H9 (cell line): ENCODE results near the gene ZNF860. TPM values are rescaled to one million over a fixed set of nuclear protein-coding genes. Genes with fewer than 3 reads are reported as not detected.

Source experiments
- DNase-seq: peaks from one replicate; pipeline ENCODE4 v3.0.0-alpha.2; 2017
- H2AFZ ChIP-seq: one replicate; pipeline ENCODE4 v1.6.1; 2013; ENCODE audit warnings: mild to moderate bottlenecking, low read length, control low read depth, moderate library complexity
- H2AK5ac ChIP-seq: 2 replicates; pipeline ENCODE4 v1.6.1; 2013; ENCODE audit warnings: low read length, control low read depth, mixed read lengths; ENCODE audit not compliant: insufficient read length
- H2BK120ac ChIP-seq: one replicate; pipeline ENCODE4 v1.6.1; 2013; ENCODE audit warnings: low read depth, mild to moderate bottlenecking, low read length, control low read depth, inconsistent platforms; ENCODE audit not compliant: poor library complexity, severe bottlenecking
- H2BK12ac ChIP-seq: 2 replicates; pipeline ENCODE4 v1.6.1; 2013; ENCODE audit warnings: low read length, control low read depth, mixed read lengths, low read depth; ENCODE audit not compliant: insufficient read length
- H2BK15ac ChIP-seq: 2 replicates; pipeline ENCODE4 v1.6.1; 2013; ENCODE audit warnings: low read depth, low read length, control low read depth
- H2BK20ac ChIP-seq: one replicate; pipeline ENCODE4 v1.6.1; 2013; ENCODE audit warnings: low read depth, mild to moderate bottlenecking, low read length, control low read depth, inconsistent platforms; ENCODE audit not compliant: poor library complexity, severe bottlenecking
- H2BK5ac ChIP-seq: 2 replicates; pipeline ENCODE4 v1.6.1; 2013; ENCODE audit warnings: low read length, control low read depth, mixed read lengths; ENCODE audit not compliant: insufficient read length
- H3K14ac ChIP-seq: 2 replicates; pipeline ENCODE4 v1.6.1; 2013; ENCODE audit warnings: low read length, control low read depth; ENCODE audit not compliant: insufficient read depth
- H3K18ac ChIP-seq: 2 replicates; pipeline ENCODE4 v1.6.1; 2013; ENCODE audit warnings: low read depth, mild to moderate bottlenecking, mixed read lengths, low read length, control low read depth; ENCODE audit not compliant: insufficient read length
- H3K23ac ChIP-seq: 2 replicates; pipeline ENCODE4 v1.6.1; 2013; ENCODE audit warnings: low read length, control low read depth, mixed read lengths, low read depth; ENCODE audit not compliant: insufficient read length
- H3K23me2 ChIP-seq: 2 replicates; pipeline ENCODE4 v1.6.1; 2013; ENCODE audit warnings: low read depth, mild to moderate bottlenecking, mixed read lengths, low read length, control low read depth; ENCODE audit not compliant: insufficient read length, poor library complexity, severe bottlenecking
- H3K27ac ChIP-seq: 2 replicates; pipeline ENCODE4 v1.5.1; 2013; ENCODE audit warnings: low read length, control low read depth, mixed read lengths, low read depth; ENCODE audit not compliant: insufficient read length
- H3K27me3 ChIP-seq: 2 replicates; pipeline ENCODE4 v1.6.1; 2013; ENCODE audit warnings: low read length, control low read depth, inconsistent platforms; ENCODE audit not compliant: insufficient read depth
- H3K4ac ChIP-seq: 2 replicates; pipeline ENCODE4 v1.6.1; 2013; ENCODE audit warnings: low read depth, mild to moderate bottlenecking, control low read depth, inconsistent platforms, low read length, moderate library complexity
- H3K4me1 ChIP-seq: 2 replicates; pipeline ENCODE4 v1.6.1; 2013; ENCODE audit warnings: low read length, control low read depth, inconsistent platforms; ENCODE audit not compliant: insufficient read depth
- H3K4me2 ChIP-seq: 2 replicates; pipeline ENCODE4 v1.6.1; 2013; ENCODE audit warnings: low read length, control low read depth, mixed read lengths; ENCODE audit not compliant: insufficient read length, insufficient read depth
- H3K56ac ChIP-seq: 2 replicates; pipeline ENCODE4 v1.6.1; 2013; ENCODE audit warnings: low read depth, mild to moderate bottlenecking, mixed read lengths, low read length, control low read depth; ENCODE audit not compliant: insufficient read length
- H3K79me1 ChIP-seq: 2 replicates; pipeline ENCODE4 v1.6.1; 2013; ENCODE audit warnings: low read depth, mild to moderate bottlenecking, moderate library complexity, low read length, control low read depth, inconsistent platforms; ENCODE audit not compliant: insufficient read depth, poor library complexity, severe bottlenecking
- H3K79me2 ChIP-seq: 2 replicates; pipeline ENCODE4 v1.6.1; 2013; ENCODE audit warnings: low read length, control low read depth, inconsistent platforms; ENCODE audit not compliant: insufficient read depth
- H3K9ac ChIP-seq: 2 replicates; pipeline ENCODE4 v1.6.1; 2013; ENCODE audit warnings: low read length, control low read depth, mixed read lengths; ENCODE audit not compliant: insufficient read length; ENCODE audit errors: extremely low read depth
- H3K9me3 ChIP-seq: one replicate; pipeline ENCODE4 v1.6.1; 2013; ENCODE audit warnings: low read depth, low read length, inconsistent platforms; ENCODE audit not compliant: control insufficient read depth
- H3T11ph ChIP-seq: one replicate; pipeline ENCODE4 v1.6.1; 2013; ENCODE audit warnings: mild to moderate bottlenecking, low read length, control low read depth, inconsistent platforms
- H4K20me1 ChIP-seq: one replicate; pipeline ENCODE4 v1.6.1; 2013; ENCODE audit not compliant: control insufficient read depth, insufficient read length, insufficient read depth
- H4K5ac ChIP-seq: 2 replicates; pipeline ENCODE4 v1.6.1; 2013; ENCODE audit warnings: low read depth, mild to moderate bottlenecking, mixed read lengths, low read length, control low read depth; ENCODE audit not compliant: insufficient read length
- H4K8ac ChIP-seq: replicated peaks from 2 replicates; pipeline ENCODE4 v1.6.1; 2013; ENCODE audit warnings: low read length, control low read depth, mixed read lengths, low read depth; ENCODE audit not compliant: insufficient read length
- H4K91ac ChIP-seq: 2 replicates; pipeline ENCODE4 v1.6.1; 2013; ENCODE audit warnings: low read depth, mild to moderate bottlenecking, moderate library complexity, mixed read lengths, low read length, control low read depth; ENCODE audit not compliant: insufficient read length
- H3K27ac Mint-ChIP-seq, 3 experiments: 2 replicates in 2 of 3; 3 replicates in 1 of 3; pipeline ENCODE4 v1.8.0; 2020 to 2021; ENCODE audit warnings: mixed read lengths in 3 of 3, mild to moderate bottlenecking in 1 of 3, moderate library complexity in 1 of 3
- H3K27me3 Mint-ChIP-seq: 2 replicates; pipeline ENCODE4 v1.8.0; 2021; ENCODE audit warnings: low read depth, mild to moderate bottlenecking, moderate library complexity, mixed read lengths
- H3K36me3 Mint-ChIP-seq, 3 experiments: 2 replicates in 2 of 3; 3 replicates in 1 of 3; pipeline ENCODE4 v1.8.0; 2020 to 2021; ENCODE audit warnings: low read depth in 3 of 3, mixed read lengths in 3 of 3; ENCODE audit not compliant: insufficient read depth in 1 of 3
- H3K4me1 Mint-ChIP-seq, 2 experiments: 2 replicates each; pipeline ENCODE4 v1.8.0; 2020; ENCODE audit warnings: mixed read lengths in 2 of 2
- H3K4me3 Mint-ChIP-seq, 2 experiments: 2 replicates in 1 of 2; 3 replicates in 1 of 2; pipeline ENCODE4 v1.8.0; 2020 to 2021; ENCODE audit warnings: mild to moderate bottlenecking in 2 of 2, mixed read lengths in 2 of 2, moderate library complexity in 1 of 2
- H3K9me3 Mint-ChIP-seq, 2 experiments: 2 replicates in 1 of 2; 3 replicates in 1 of 2; pipeline ENCODE4 v1.8.0; 2020; ENCODE audit warnings: mild to moderate bottlenecking in 2 of 2, mixed read lengths in 2 of 2, moderate library complexity in 1 of 2
- WGBS: extraction: QIAGEN DNeasy Blood & Tissue Kit; methylation state at CpG from one replicate; pipeline ENCODE4 v1.1.7; 2013; ENCODE audit warnings: missing lambda C conversion rate, low lambda C conversion rate, mixed read lengths; ENCODE audit not compliant: insufficient read length; ENCODE audit errors: extremely low coverage; 5-methylcytosine and 5-hydroxymethylcytosine counted together
- total RNA-seq: library from RNA; stranded (reverse); gene quantifications from 2 replicates; pipeline ENCODE4 v1.2.1, GENCODE V29; 2021
- TF ChIP-seq, protein P1 (sequence below): fragments of 200-600 bp; sonication (generic); conservative IDR thresholded peaks from 3 replicates; pipeline ENCODE4 v1.8.0; 2021; ENCODE audit warnings: antibody characterized with exemption, mild to moderate bottlenecking

ZNF860 gene
- total RNA-seq, 1 experiment from 2014 or later: 2.6 TPM

DNA sequence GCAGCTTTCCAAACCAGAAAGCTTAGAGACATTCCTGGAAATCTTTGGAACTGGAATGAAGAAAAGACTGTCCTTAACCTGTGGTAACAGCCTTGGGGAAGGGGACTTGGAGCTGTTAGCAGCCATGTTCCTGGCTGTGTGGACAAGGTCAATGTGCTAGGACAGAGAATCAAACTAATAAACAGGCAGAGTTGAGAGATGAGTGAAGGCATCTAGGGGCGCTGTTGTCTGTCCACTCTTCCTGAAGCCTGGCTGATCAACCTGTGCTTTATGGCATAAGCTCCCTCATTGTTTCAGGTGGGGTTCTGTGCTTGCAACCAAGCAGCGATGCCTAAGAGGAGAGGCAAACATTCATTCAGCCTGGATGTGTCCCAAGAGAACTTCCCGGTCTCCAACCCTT lies 19.3 kb downstream of the ZNF860 start:
- H3K23me2 ChIP-seq: no peaks in the 10 kb centered on the region
- H2BK5ac ChIP-seq: no peak overlapping the region
- H4K91ac ChIP-seq: no peak overlapping the region
- no peak overlapping the region for H2BK20ac ChIP-seq
- no peaks in the 10 kb centered on the region for H3K79me2 ChIP-seq
- no peak overlapping the region for H3K56ac ChIP-seq
- no peak overlapping the region for H4K5ac ChIP-seq
- peaks cover 3% of the 10 kb centered on the region; the same call in 1 of the 2 replicates for H3K4me1 ChIP-seq
- no peak overlapping the region for H3K4ac ChIP-seq
- no peak overlapping the region for H3K4me3 Mint-ChIP-seq
- no peaks in the 10 kb centered on the region; the same call in 1 of the 2 replicates for H3K27me3 Mint-ChIP-seq
- peaks cover 22 to 23% of the 10 kb centered on the region in 2 experiments for H3K4me1 Mint-ChIP-seq
- peak overlapping the region in 1 of 3 experiments; percentile 28; a peak in 1 of 7 replicates for H3K27ac Mint-ChIP-seq
- H3K36me3 Mint-ChIP-seq: peaks cover 0 to 3% (median 0%) of the 10 kb centered on the region in 3 experiments; a peak in 1 of 7 replicates
- no peak overlapping the region for H4K8ac ChIP-seq
- no peaks in the 10 kb centered on the region for H4K20me1 ChIP-seq
- H3K27me3 ChIP-seq: no peaks in the 10 kb centered on the region
- no peak overlapping the region for H3K9ac ChIP-seq
- peaks cover 1 to 2% of the 10 kb centered on the region in 2 experiments; a peak in 2 of 5 replicates for H3K9me3 Mint-ChIP-seq
- H2AK5ac ChIP-seq: no peak overlapping the region
- no peak overlapping the region for H2BK12ac ChIP-seq
- H2BK15ac ChIP-seq: no peak overlapping the region
- no peak overlapping the region for H3K23ac ChIP-seq
- H3K27ac ChIP-seq: no peak overlapping the region
- H2BK120ac ChIP-seq: no peak overlapping the region
- TF ChIP-seq, protein P1, sequence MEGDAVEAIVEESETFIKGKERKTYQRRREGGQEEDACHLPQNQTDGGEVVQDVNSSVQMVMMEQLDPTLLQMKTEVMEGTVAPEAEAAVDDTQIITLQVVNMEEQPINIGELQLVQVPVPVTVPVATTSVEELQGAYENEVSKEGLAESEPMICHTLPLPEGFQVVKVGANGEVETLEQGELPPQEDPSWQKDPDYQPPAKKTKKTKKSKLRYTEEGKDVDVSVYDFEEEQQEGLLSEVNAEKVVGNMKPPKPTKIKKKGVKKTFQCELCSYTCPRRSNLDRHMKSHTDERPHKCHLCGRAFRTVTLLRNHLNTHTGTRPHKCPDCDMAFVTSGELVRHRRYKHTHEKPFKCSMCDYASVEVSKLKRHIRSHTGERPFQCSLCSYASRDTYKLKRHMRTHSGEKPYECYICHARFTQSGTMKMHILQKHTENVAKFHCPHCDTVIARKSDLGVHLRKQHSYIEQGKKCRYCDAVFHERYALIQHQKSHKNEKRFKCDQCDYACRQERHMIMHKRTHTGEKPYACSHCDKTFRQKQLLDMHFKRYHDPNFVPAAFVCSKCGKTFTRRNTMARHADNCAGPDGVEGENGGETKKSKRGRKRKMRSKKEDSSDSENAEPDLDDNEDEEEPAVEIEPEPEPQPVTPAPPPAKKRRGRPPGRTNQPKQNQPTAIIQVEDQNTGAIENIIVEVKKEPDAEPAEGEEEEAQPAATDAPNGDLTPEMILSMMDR: 0 out of 3 replicates have a peak, but pooled peaks have one; percentile 17
- H3K14ac ChIP-seq: no peak overlapping the region
- H3T11ph ChIP-seq: no peak overlapping the region
- no peak overlapping the region for H3K4me2 ChIP-seq
- H3K79me1 ChIP-seq: no peaks in the 10 kb centered on the region
- no peak overlapping the region for H3K18ac ChIP-seq
- no peak overlapping the region for H2AFZ ChIP-seq
- DNase-seq: no peak
- no CpG with 5 or more reads among the region's 3 CpGs for WGBS
- no peaks in the 10 kb centered on the region for H3K9me3 ChIP-seq
